ENCODE data around the gene POLR3A.

Gene POLR3A

GRCh38 chr10:77974396-77975074, 54.8 kb downstream of the POLR3A start:
- no peak for DNase-seq

DNA sequence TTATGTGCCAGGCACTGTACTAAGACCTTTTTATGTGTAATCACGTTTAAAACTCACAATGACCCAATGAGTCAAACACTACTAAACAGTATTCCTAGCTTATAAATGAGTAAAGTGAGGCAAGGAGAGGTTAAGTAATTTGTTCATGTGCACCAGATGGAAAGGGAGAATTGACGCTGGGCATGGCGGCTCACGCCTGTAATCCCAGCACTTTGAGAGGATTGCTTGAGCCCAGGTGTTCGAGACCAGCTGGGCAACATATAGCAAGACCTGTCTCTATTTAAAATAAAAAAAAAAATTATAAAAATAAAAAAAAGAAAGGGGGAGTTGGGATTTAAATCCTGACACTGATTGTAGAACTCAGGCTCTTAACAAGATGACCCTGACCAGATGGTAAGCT, 56.0 kb downstream of the POLR3A start:
- no peak for DNase-seq

DNA sequence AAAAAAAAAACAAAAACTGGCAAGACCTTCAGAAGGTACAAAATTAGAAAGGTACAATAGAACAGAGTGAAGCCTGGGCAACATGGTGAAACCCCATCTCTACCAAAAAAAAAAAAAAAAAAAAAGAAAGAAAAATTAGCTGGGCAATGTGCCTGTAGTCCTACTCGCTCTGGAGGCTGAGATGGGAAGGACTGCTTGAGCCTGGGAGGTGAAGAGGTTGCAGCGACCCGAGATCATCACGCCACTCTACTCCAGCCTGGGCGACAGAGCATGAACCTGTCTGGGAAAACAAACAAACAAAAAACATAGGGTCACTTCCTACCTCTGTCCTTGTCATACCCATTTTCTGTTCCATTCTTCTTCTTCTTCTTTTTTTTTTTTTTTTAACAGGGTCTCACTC, 57.2 kb downstream of the POLR3A start:
- no peak for DNase-seq

GRCh38 chr10:77971804-77972144, 57.5 kb downstream of the POLR3A start:
- no peak for DNase-seq

DNA sequence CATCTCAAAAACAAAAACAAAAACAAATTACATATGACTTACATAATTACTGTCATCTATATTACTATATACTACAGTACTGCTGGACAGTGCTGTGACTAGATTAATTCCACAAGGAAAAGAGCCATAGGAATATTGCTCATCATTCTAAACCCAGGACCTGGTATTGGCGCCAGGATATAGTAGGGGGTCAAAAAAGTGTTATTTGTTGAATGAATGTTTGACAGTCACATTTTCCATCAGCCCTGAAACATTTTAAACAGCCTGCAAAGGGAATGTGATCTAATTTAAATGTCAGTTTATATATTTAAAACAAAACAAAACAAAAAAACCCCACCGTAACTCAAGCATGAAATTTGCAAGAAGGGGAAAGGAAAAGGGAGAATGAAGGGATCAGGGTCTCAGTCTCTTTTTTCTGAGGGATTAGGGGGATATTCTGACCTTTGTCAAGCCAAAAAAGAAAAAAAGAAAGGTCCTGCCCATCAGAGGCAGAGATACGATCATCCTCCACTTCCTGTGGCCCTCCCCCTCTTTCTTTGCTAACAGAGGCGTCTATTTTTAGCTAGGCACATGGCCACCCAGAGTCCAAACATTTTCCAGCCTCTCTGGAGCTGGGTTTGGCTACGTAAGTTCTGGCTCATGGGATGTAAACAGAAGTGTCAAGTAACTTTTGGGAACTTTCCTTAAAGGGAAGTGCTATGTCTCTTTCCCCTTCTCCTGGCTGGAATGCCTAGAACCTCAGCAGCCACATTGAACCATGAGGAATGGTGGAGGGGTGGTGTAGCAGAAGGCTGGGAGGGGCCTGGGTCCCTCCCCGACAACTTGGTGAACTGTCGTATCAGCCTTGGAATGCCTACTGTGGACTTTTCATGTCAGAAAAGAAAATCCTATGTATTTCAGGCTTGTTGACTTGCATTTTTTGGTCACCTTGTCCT, 58.2 kb downstream of the POLR3A start:
- DNase-seq: no peak

DNA sequence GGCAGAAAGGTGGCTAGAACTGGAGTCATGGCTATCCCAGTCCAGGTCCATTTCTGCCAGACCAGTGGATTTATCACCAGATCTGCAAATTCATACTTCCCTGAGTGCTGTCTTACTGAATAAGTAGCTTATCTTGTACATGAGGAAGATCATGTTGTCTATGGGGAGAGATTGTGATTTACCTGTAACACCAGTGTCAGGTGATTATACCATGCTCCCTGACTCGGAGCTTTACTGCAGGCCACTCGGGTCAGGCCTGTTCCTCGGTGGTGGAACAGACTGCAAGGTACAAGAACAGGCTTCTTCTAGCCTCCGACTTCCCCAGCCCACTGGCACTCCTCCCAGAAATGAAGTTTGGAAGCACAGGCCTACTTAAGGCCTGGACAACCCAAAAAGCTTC, 60.2 kb downstream of the POLR3A start:
- DNase-seq: no peak

- no peak for DNase-seq
Measured at GRCh38 chr10:77967611-77968022, 61.7 kb downstream of the POLR3A start.

DNA sequence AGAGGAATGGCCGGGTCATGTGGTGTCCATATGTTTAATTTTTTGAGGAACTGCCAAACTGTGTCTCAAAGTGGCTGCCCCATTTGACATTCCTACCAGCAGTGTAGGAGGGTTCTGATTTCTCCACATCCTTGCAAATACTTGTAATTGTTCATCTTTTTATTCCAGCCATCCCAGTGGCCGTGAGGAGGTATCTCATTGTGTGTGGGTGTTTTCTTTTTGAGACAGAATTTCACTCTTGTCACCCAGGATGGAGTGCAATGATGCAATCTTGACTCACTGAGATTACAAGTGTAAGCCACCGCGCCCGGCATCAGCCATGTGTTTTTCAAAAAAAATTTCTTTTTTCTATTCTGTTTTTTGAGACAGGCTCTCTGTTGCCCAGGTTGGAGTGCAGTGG, 64.0 kb downstream of the POLR3A start:
- peak in 1 of 2 experiments; percentile 33 for DNase-seq

DNA sequence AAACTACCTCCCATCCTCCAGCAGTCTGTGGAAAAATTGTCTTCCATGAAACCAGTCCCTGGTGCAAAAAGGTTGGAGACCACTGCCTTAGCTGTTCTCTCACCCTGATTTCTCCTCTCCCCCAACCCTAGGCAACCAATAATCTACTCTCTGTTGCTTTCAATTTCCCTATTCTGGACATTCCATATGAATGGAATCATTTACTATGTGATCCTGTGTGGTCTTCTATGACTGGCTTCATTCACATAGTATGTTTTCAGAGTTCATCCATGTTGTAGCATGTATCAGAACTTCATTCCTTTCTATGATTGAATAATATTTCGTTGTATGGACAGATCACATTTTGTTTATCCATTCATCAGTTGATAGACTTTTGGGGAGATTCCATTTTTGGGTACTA, 64.5 kb downstream of the POLR3A start:
- no peak for DNase-seq

DNA sequence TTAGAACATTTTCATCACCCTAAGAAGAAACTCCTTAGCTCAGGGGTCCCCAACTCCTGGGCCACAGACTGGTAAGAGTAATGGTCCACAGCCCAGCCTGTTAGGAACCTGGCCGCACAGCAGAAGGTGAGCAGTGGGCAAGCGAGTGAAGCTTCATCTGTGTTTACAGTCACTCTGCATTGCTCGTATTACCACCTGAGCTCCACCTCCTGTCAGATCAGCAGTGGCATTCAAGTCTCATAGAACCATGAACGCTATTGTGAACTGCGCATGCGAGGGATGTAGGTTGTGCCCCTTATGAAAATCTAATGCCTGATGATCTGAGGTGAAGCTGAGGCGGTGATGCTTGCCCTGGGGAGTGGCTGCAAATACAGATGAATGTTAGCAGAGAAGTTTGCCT, 65.4 kb downstream of the POLR3A start:
- DNase-seq: no peak

GRCh38 chr10:77962350-77963146, 66.8 kb downstream of the POLR3A start:
- no peak for DNase-seq

- no peak for DNase-seq
Measured at GRCh38 chr10:77961668-77962067, 67.6 kb downstream of the POLR3A start.

DNA sequence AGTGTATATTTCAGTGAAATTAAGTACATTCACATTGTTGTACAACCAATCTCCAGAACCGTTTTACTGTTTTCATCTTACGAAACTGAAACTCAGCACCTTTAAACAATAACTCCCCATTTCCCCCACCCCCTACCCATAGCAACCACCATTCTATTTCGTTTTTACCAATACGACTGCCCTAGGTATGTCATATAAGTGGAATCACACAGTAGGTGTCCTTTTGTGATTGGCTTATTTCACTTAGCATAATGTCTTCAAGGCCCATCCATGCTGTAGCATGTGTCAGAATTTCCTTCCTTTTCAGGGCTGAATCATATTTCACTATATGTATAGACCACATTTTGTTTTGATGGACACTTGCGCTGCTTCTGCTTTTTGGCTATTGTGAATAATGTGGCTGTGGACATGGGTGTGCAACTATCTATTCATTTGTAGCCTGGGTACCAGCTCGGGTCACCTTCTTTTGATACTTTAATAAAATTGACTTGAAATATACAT, 68.4 kb downstream of the POLR3A start:
- no peak for DNase-seq

- DNase-seq: no peak
Measured at GRCh38 chr10:77959887-77960455, 69.3 kb downstream of the POLR3A start.

- no peak for DNase-seq
Measured at GRCh38 chr10:77959384-77959783, 69.9 kb downstream of the POLR3A start.

DNA sequence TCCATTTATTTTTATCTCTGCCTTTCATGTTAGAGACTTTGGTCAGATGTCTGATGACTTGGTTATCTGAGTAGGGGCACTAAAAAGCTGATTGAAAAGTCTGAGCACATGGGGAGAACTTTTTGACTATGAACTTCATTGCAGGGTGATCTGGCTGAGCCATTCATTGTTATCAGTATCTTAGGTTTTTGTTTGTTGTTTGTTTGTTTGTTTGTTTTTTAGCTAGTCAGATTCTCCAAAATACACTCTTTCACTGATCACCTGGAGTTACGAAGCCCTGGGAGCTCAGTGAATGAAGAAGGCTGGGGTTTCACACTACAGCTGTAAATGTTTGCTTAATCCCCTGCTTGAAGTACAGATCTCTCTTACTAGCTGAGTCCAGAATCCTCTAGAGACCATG, 74.2 kb downstream of the POLR3A start:
- DNase-seq: no peak

- DNase-seq: no peak
Measured at GRCh38 chr10:77949167-77949566, 80.1 kb downstream of the POLR3A start.

DNA sequence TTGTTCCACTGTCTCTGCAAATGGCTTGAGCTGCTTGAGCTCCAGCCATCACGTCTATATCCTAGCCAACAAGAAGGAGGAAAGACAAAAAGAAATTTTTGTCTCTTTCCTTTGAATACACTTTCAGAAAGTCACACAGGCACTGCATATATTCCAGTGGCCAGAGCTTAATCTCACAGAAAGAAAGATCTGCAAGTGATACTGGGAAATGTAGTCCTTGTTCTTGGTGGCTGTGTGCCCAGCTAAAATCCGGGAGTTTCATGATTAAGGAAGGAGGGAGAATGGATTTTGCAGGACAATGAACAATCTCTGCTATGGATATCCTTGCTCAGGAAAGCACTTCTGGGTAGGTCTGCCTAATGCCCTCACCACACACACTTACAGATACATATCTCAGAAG, 83.2 kb downstream of the POLR3A start:
- DNase-seq: no peak

GRCh38 chr10:77944519-77944918, 84.8 kb downstream of the POLR3A start:
- DNase-seq: no peak

DNA sequence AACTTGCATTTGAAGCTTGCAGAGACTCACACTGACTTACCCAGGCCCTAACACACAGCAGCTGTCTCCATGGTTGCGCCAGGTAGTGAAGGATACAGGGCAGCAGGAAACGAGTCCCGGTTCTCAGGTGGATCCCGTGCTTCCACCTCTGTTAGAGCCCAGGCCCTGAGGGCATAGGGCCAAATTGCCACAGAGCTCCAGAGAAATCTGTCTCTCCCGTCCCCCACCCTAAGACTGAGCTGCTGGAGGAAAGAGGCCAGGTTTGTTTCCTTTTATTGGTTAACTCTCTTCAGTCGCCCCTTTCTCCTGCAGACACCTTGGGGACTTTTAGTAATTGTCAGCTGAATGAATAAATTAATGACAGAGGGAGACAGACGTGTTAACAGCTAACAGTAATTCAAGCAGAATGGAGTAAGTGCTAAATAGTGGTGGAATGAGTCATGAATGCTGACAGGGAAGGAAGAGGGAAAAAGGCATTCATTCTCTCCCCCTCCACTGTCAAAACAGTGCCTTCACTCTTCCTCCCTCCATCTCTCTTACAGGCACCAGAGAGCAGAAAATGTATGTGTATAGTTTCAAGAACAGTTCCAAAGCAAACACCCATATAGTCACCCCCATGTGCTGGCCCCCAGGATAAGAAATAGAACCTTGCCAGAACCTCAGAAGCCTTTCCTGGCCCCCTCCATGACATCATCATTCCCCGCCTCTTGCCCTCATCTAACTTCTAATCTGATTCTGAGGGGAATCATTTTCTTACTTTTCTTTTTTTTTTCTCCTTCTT, 86.0 kb downstream of the POLR3A start:
- no peak for DNase-seq

- no peak for DNase-seq
Measured at GRCh38 chr10:77941790-77942189, 87.5 kb downstream of the POLR3A start.

- no peak for DNase-seq
Measured at GRCh38 chr10:77940627-77941026, 88.7 kb downstream of the POLR3A start.

All from activated T-cell treated with anti-CD3 and anti-CD28 coated beads, Interleukin-2, amount 50 U/mL, for 48 hours (primary cell).